ENCODE results near the gene AK1.

AK1 gene

GRCh38 chr9:127867356-127868277 lies 9.9 kb downstream of the AK1 start:
- DNase-seq: peak; percentile 33

- DNase-seq: no peak
Measured at GRCh38 chr9:127866535-127866934, 10.9 kb downstream of the AK1 start.

- DNase-seq: no peak
Measured at GRCh38 chr9:127865645-127866464, 11.6 kb downstream of the AK1 start.

- no peak for DNase-seq
Measured at GRCh38 chr9:127863191-127863621, 14.3 kb downstream of the AK1 start.

- DNase-seq: peak; percentile 67
Measured at GRCh38 chr9:127862075-127863011, 15.1 kb downstream of the AK1 start.

- DNase-seq: no peak
Measured at GRCh38 chr9:127860779-127861178, 16.7 kb downstream of the AK1 start.

- DNase-seq: no peak
Measured at GRCh38 chr9:127860260-127860659, 17.2 kb downstream of the AK1 start.

GRCh38 chr9:127858041-127858512 lies 19.4 kb downstream of the AK1 start:
- DNase-seq: no peak

GRCh38 chr9:127857278-127857677 lies 20.2 kb downstream of the AK1 start:
- DNase-seq: no peak

GRCh38 chr9:127856729-127857116 lies 20.8 kb downstream of the AK1 start:
- no peak for DNase-seq

GRCh38 chr9:127856094-127856728 lies 21.3 kb downstream of the AK1 start:
- DNase-seq: no peak

GRCh38 chr9:127855522-127855921 lies 22.0 kb downstream of the AK1 start:
- DNase-seq: no peak

GRCh38 chr9:127854960-127855359 lies 22.5 kb downstream of the AK1 start:
- no peak for DNase-seq

- peak; percentile 79 for DNase-seq
Measured at GRCh38 chr9:127854184-127854806, 23.2 kb downstream of the AK1 start, which contains the start of gene ENG. ENG (minus strand) TSS chr9:127854658; CDS start chr9:127854355, 303 bp downstream.

GRCh38 chr9:127853312-127854183 lies 23.9 kb downstream of the AK1 start:
- no peak for DNase-seq

- no peak for DNase-seq
Measured at GRCh38 chr9:127852829-127853228, 24.6 kb downstream of the AK1 start.

GRCh38 chr9:127850286-127850830 lies 27.1 kb downstream of the AK1 start:
- no peak for DNase-seq

- DNase-seq: no peak
Measured at GRCh38 chr9:127848756-127849504, 28.5 kb downstream of the AK1 start.
